ENCODE results near the gene NEK1. TPM values are rescaled to one million over a fixed set of nuclear protein-coding genes. Genes with fewer than 3 reads are reported as not detected.

NEK1 gene
- total RNA-seq, 2 donors from 2014 or later = 12.2 to 15.1 TPM

- peak; percentile 46 for DNase-seq
- TF ChIP-seq, protein P1, sequence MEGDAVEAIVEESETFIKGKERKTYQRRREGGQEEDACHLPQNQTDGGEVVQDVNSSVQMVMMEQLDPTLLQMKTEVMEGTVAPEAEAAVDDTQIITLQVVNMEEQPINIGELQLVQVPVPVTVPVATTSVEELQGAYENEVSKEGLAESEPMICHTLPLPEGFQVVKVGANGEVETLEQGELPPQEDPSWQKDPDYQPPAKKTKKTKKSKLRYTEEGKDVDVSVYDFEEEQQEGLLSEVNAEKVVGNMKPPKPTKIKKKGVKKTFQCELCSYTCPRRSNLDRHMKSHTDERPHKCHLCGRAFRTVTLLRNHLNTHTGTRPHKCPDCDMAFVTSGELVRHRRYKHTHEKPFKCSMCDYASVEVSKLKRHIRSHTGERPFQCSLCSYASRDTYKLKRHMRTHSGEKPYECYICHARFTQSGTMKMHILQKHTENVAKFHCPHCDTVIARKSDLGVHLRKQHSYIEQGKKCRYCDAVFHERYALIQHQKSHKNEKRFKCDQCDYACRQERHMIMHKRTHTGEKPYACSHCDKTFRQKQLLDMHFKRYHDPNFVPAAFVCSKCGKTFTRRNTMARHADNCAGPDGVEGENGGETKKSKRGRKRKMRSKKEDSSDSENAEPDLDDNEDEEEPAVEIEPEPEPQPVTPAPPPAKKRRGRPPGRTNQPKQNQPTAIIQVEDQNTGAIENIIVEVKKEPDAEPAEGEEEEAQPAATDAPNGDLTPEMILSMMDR (conservative IDR thresholded peaks at IDR 0.05) = no peak
- H3K4me3 Mint-ChIP-seq = no peak overlapping the region
- peak overlapping the region; percentile 28 for H3K27ac Mint-ChIP-seq
- H3K36me3 ChIP-seq (ENCODE audit: control insufficient read depth, insufficient read depth, low read length) = no peaks in the 10 kb centered on the region
- H3K9me3 Mint-ChIP-seq = no peaks in the 10 kb centered on the region
- no peak overlapping the region for H3K4me3 ChIP-seq (ENCODE audit: low read length)
- H3K27me3 ChIP-seq (ENCODE audit: control insufficient read depth, insufficient read depth, low read length, poor library complexity, severe bottlenecking) = no peaks in the 10 kb centered on the region
- H3K4me1 Mint-ChIP-seq = peaks cover 10% of the 10 kb centered on the region
- no peaks in the 10 kb centered on the region for H3K4me1 ChIP-seq (ENCODE audit: control insufficient read depth, insufficient read depth, low read length)
- H3K27me3 Mint-ChIP-seq (ENCODE audit: insufficient read depth) = no peaks in the 10 kb centered on the region
- no peaks in the 10 kb centered on the region for H3K9me3 ChIP-seq (ENCODE audit: control insufficient read depth, low read length)
- no peaks in the 10 kb centered on the region for H3K36me3 Mint-ChIP-seq (ENCODE audit: low read depth)
- H3K9ac ChIP-seq (ENCODE audit: extremely low read depth, low read length, poor library complexity, severe bottlenecking) = no peak overlapping the region
- 100% methylated on average over 1 of the region's 1 CpG; no CpG with 5 or more reads in 1 of the 2 experiments for WGBS, 2 experiments (ENCODE audit: insufficient coverage in 1 of 2, insufficient read length in 1 of 2)
- no peak overlapping the region for H3K27ac ChIP-seq (ENCODE audit: low read depth, low read length)
Measured at GRCh38 chr4:169407217-169407845, 205.1 kb downstream of the NEK1 start.

DNA sequence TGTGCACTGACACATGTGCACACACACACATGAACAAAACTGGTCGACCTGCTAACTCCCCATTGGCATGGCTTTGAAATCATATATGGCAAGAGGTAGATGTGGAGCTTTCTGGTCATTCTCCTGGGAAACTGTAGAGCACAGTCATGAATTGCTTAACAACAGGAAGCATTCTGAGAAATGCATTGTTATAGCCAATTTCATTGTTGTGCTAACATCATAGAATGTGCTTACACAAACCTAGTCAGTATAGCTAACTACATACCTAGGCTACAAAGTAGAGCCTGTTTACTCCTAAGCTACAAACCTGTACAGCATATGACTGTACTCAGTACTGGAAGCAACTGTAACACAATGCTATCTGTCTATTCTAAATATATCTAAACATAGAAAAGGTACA lies 207.4 kb downstream of the NEK1 start:
- H3K4me1 ChIP-seq (ENCODE audit: control insufficient read depth, insufficient read depth, low read length) = no peaks in the 10 kb centered on the region
- Mint-ChIP-seq H3K36me3 (ENCODE audit: low read depth) (peaks cover 3% of the 10 kb centered on the region), H3K9me3 (no peaks in the 10 kb centered on the region), H3K4me1 (peaks cover 6% of the 10 kb centered on the region), H3K27me3 (ENCODE audit: insufficient read depth) (no peaks in the 10 kb centered on the region), H3K27ac (no peak overlapping the region), H3K4me3 (no peak overlapping the region)
- peak; percentile 46 for DNase-seq
- 43% methylated on average over 1 of the region's 1 CpG; no CpG with 5 or more reads in 1 of the 2 experiments for WGBS, 2 experiments (ENCODE audit: insufficient coverage in 1 of 2, insufficient read length in 1 of 2)
- H3K4me3 ChIP-seq (ENCODE audit: low read length) = no peak overlapping the region
- H3K9me3 ChIP-seq (ENCODE audit: control insufficient read depth, low read length) = no peaks in the 10 kb centered on the region
- H3K36me3 ChIP-seq (ENCODE audit: control insufficient read depth, insufficient read depth, low read length) = peaks cover 2% of the 10 kb centered on the region
- no peak overlapping the region for H3K27ac ChIP-seq (ENCODE audit: low read depth, low read length)
- H3K9ac ChIP-seq (ENCODE audit: extremely low read depth, low read length, poor library complexity, severe bottlenecking) = no peak overlapping the region
- TF ChIP-seq, protein P1 (conservative IDR thresholded peaks at IDR 0.05) = no peak
- H3K27me3 ChIP-seq (ENCODE audit: control insufficient read depth, insufficient read depth, low read length, poor library complexity, severe bottlenecking) = no peaks in the 10 kb centered on the region

GRCh38 chr4:169400832-169401231 lies 211.6 kb downstream of the NEK1 start:
- 61 to 69% methylated on average over 3 of the region's 3 CpGs for WGBS, 2 experiments (ENCODE audit: insufficient coverage in 1 of 2, insufficient read length in 1 of 2)
- no peaks in the 10 kb centered on the region for H3K9me3 ChIP-seq (ENCODE audit: control insufficient read depth, low read length)
- no peak overlapping the region for H3K27ac Mint-ChIP-seq
- TF ChIP-seq, protein P1 (conservative IDR thresholded peaks at IDR 0.05) = no peak
- no peaks in the 10 kb centered on the region for H3K9me3 Mint-ChIP-seq
- H3K4me3 Mint-ChIP-seq = no peak overlapping the region
- no peaks in the 10 kb centered on the region for H3K27me3 Mint-ChIP-seq (ENCODE audit: insufficient read depth)
- H3K9ac ChIP-seq (ENCODE audit: extremely low read depth, low read length, poor library complexity, severe bottlenecking) = no peak overlapping the region
- no peaks in the 10 kb centered on the region for H3K27me3 ChIP-seq (ENCODE audit: control insufficient read depth, insufficient read depth, low read length, poor library complexity, severe bottlenecking)
- peaks cover 3% of the 10 kb centered on the region for H3K36me3 Mint-ChIP-seq (ENCODE audit: low read depth)
- H3K4me1 ChIP-seq (ENCODE audit: control insufficient read depth, insufficient read depth, low read length) = no peaks in the 10 kb centered on the region
- H3K27ac ChIP-seq (ENCODE audit: low read depth, low read length) = no peak overlapping the region
- H3K36me3 ChIP-seq (ENCODE audit: control insufficient read depth, insufficient read depth, low read length) = peaks cover 5% of the 10 kb centered on the region
- no peak for DNase-seq
- H3K4me1 Mint-ChIP-seq = no peaks in the 10 kb centered on the region
- no peak overlapping the region for H3K4me3 ChIP-seq (ENCODE audit: low read length)

All from endodermal cell (in vitro differentiated cells).